Subcutaneous preadipocyte (primary cell): ENCODE data around the gene LRSAM1. TPM values are rescaled to one million over a fixed set of nuclear protein-coding genes. Genes with fewer than 3 reads are reported as not detected.

Source experiments
- small RNA-seq: library from RNA; depleted of rRNA; stranded (forward); fragments of <200 nt; gene quantifications from one replicate; pipeline ENCODE3, GENCODE V24; 2012
- total RNA-seq: library from RNA; depleted of rRNA; stranded (reverse); fragments of >200 nt; gene quantifications from 2 replicates; pipeline ENCODE4 v1.2.3, GENCODE V29; 2012

The LRSAM1 gene
- 11.8 and 16.2 TPM in 2 replicates for total RNA-seq

DNA sequence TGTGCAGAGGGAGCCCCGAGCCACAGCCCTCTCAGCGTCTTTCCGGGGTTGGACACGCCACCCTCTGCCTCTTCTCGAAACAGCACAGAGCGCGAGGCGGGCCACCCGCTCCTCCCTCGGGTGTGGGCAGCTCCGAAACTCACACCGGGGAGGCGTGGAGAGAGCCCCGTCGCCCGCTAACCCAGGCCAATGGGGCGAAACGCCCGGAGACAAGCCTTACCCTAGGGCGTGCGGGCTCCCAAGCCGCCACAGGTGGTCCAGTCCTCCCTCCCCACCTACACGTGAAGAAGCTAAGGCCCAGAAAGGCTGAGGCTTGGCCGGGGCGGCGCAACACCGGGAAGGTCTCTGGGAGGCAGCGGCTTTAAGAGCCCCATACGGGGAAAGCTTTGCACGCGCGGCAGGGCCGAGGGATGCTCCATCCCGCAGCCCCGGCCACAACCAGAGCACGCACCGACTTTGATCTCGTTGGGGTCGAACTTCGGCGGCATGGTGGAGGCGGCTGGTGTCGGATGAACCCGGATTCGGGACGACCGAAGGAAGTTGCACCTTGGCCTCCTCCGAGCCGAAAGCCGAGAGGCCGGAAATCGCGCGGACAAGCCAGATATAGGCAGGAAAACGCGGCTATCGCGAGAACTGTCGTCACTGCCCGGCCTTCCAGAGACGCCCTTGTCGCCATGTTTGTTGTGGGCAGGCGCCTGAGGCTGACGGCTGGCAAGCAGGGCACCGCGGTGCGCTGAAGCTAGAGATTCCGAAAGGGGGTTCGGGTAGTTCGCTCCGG lies at the start of gene LRSAM1, which contains the start of gene RPL12:
Gene LRSAM1, plus strand, starts transcription at position 681 of the 778 bp plus-strand sequence. CDS start 3,018 bp downstream, outside the sequence.
Gene RPL12, minus strand, starts transcription at position 577 of the 778 bp plus-strand sequence. Its CDS starts 89 bp downstream, at position 488.

DNA sequence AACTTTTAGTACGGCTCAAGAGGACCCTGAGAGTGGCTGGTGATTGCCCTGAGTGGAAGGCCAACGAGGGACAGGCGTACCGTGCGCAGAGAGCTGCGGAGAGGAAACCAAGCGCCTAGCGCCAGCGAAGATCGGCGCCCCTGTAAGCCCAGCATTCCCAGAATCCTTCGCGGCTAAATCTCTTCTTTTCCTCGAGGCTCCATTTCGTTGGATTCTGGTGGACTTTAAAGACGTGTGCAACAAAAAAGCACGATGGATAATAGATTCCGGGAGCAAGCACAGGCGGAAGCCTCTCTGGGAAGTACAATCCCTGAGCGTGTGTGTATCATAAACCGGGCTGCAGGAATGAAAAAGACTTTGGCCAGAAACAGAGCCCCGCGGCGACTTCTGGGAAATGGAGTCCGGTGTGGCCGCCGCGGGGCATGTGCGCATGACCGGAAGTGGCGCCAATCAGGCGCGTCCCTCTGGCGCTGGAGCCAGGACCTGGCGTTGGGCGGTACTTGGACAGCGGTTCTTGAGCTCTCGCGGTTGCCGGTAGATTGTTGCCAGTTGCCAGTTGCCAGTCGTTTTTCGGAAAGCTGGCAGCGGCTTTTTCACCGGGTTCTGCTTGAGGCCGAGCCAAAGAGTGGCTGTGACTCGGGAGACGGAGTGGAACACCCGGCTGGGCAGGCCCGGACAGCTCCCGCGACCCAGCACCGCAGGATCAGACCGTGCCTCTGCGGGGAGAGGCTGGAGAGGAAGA lies 27.2 kb upstream of the LRSAM1 start, which contains the start of gene ZNF79:
Gene ZNF79, plus strand, starts transcription at position 449 of the 742 bp plus-strand sequence. CDS start 406 bp downstream, outside the sequence.

Small RNA genes lying within 50 kb of the gene (small RNA-seq; reads per million reads assigned to genes)
- not detected for gene RF00019
- 268 reads per million, percentile 99 among the genes with 10 or more reads in this experiment for gene SNORA65

Other genes starting within 250 kb of the LRSAM1 start
- 1.1 and 1.8 TPM in 2 replicates for gene GARNL3, start 186.7 kb upstream of the LRSAM1 start, total RNA-seq
- gene SLC2A8, start 54.3 kb upstream of the LRSAM1 start, total RNA-seq, result 0.37 and 1.2 TPM in 2 replicates
- 6.6 and 9.4 TPM in 2 replicates for gene ZNF79, start 27.1 kb upstream of the LRSAM1 start, total RNA-seq
- 847 and 1,786 TPM in 2 replicates for gene RPL12, start 104 bp upstream of the LRSAM1 start, total RNA-seq
- gene STXBP1, start 160.8 kb downstream of the LRSAM1 start, total RNA-seq, result 14.3 and 19.7 TPM in 2 replicates